Endometrial microvascular endothelial cells (primary cell): ENCODE measurements around the gene DENND1B. TPM values are rescaled to one million over a fixed set of nuclear protein-coding genes. Genes with fewer than 3 reads are reported as not detected.

Experiments used
- in situ Hi-C: cut with HindIII; loops from 2 replicates; pipeline ENCODE4 v1.10.0; 2017; ENCODE audit warnings: low sequenced_read_pairs, low pct_unique_long_range_greater_than_20kb; ENCODE audit errors: inconsistent ontology term
- total RNA-seq: library from RNA; depleted of rRNA; stranded (reverse); fragments of >200 nt; gene quantifications from one replicate; pipeline ENCODE4 v1.2.3, GENCODE V29; 2015; ENCODE audit errors: inconsistent ontology term

DENND1B gene
- total RNA-seq, 1 donor from 2014 or later = 0.93 TPM

DNA sequence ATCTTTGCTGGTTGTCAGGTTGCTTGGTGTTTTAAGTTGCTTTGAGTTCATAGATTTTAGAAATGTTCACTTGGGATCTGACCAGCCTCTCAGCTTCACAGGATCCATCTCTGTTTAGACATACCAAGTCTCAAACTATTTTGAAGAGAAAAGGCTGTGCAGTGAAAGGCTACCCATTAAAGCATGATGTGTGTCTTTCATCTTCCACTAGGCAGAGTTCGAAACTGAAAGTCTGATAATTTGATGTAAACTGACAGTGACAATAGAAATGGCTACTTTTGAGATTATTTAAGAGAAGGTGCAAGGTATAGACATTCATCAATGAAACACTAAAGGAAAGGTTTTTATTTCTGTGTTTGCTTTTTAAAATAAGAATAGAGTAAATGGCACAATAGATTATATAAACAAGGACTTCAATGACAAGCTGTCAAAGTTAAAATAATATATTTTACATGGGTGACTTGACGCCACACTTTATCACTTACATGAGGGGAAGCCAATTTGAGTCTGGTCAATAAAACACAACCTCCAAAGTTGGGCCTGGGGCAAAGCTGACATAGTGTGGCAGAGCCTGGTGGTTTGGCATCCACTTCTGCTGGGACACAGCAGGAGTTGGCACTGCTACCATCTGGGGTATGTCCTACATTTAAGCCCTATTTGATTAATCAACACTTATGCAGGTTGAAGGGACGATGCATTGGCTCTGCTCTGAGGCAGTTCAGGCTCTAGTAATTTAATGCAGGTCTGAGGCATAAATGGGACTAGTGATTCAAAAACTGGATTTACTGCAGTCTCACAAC, 309.6 kb downstream of the DENND1B start:
- in situ Hi-C loops = no loop called here

DNA sequence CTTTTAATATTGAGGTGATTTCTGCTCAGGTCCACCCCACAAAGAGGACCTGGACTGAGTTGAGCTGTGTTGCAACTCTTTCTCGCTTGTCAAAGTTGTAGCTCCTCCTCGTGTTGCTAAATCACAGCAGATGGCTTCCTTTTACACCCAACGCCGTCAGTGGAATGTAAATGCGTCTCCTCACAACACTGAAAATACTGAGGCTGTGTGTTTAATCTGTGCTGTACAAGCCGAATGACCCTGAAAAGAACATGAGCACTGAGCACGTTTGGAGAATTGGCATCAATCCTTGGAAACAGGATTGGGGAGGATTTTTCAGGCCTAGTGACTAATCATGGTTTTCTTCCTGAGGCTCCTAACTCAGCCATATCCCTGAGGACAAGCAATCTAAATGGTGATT, 311.2 kb downstream of the DENND1B start:
- in situ Hi-C loops = no loop called here

DNA sequence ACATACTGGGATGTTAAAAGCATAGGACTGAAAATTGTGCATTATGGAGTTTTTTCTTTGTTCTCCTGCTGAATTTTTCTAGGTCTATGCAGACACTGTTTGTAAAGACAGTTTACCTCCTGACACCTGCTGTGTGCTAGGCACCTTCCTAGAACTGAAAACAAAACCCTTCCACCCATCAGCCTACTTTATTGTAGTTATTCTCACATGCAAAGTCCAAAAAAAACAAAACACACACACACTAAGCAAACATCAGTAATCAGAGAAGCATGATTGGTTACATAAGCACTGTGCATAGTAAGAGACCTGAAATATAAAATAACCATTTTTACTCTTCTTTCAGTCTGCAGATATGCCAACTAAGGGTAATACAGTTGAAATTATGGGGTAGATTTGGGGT, 312.1 kb downstream of the DENND1B start:
- in situ Hi-C loops = no loop called here

DNA sequence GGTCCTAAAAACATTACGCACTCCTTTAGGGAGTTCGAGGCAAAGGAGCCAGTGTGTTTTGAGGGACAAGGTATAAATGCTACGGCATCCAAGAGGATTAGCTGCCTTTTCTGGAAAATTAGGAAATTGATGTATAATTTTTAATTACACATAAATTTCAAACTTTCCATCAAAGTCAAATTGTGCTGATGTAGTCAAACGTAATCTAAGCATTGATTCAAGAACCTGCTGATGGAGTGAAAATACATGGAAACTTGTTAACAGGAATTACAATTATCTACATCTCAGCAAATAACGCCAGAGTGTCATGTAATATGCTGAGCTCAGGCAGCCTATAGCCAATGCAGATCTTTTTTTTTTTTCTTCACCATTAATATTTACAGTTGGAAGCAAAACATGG, 312.7 kb downstream of the DENND1B start:
- in situ Hi-C loops = no loop called here

Other genes with a start within 250 kb of the DENND1B start
- gene C1orf53, start 127.2 kb upstream of the DENND1B start, total RNA-seq = not detected
- gene LHX9, start 141.9 kb upstream of the DENND1B start, total RNA-seq = not detected